Fibroblast of lung (primary cell): Measurements from ENCODE around the gene MGAT5.

Source experiments
- EZH2 ChIP-seq: IDR thresholded peaks from 2 replicates; pipeline ENCODE4 v1.5.1; 2012; ENCODE audit warnings: low read length, control low read depth, mild to moderate bottlenecking; ENCODE audit errors: missing control alignments
- TF ChIP-seq, protein P1 (sequence below), 2 donors: IDR thresholded peaks in 1 of 2; conservative IDR thresholded peaks in 1 of 2; 1 replicate in 1 of 2; 2 replicates in 1 of 2; pipeline ENCODE4 v1.5.1; 2011 to 2012; ENCODE audit warnings: low read length in 2 of 2, control low read depth in 1 of 2, inconsistent platforms in 1 of 2, low read depth in 1 of 2, mild to moderate bottlenecking in 1 of 2

DNA sequence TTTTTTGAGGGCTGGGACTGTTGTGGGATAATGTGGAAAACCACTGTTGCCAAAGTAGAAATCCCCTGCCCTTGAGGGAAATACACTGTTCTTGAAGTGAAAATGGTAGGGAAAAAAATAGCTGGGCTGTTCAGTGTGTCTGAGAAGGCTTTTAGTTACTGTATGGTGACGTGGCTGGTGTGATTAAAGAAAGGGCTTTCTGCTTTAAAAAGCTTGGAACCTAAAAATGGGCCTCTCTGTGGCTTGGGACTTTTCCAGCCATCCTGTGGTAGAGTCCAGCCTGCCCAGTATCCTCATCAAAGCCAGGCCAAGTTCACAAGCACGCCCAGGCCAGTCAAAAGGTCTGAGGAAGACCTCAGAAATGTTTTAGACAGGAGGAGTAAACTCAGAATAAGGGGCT is 6.8 kb downstream of the MGAT5 start:
- TF ChIP-seq, protein P1, sequence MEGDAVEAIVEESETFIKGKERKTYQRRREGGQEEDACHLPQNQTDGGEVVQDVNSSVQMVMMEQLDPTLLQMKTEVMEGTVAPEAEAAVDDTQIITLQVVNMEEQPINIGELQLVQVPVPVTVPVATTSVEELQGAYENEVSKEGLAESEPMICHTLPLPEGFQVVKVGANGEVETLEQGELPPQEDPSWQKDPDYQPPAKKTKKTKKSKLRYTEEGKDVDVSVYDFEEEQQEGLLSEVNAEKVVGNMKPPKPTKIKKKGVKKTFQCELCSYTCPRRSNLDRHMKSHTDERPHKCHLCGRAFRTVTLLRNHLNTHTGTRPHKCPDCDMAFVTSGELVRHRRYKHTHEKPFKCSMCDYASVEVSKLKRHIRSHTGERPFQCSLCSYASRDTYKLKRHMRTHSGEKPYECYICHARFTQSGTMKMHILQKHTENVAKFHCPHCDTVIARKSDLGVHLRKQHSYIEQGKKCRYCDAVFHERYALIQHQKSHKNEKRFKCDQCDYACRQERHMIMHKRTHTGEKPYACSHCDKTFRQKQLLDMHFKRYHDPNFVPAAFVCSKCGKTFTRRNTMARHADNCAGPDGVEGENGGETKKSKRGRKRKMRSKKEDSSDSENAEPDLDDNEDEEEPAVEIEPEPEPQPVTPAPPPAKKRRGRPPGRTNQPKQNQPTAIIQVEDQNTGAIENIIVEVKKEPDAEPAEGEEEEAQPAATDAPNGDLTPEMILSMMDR (conservative IDR thresholded peaks at IDR 0.05 in 1 of 2, IDR thresholded peaks at IDR 0.05 in 1 of 2; ENCODE audit: low read depth in 1 of 2, low read length in 2 of 2): no peak
- no peak for TF ChIP-seq EZH2
